Adipocyte (in vitro differentiated cells): ENCODE data around the gene UTS2R.
"Not testable (repeated sequence)": the region's sequence is repeated elsewhere in the genome, so short reads cannot be mapped to it uniquely, and the experiment has no call there.

Experiments
- DNase-seq: peaks from one replicate; pipeline ENCODE4 v3.0.0-alpha.2; 2015; ENCODE audit warnings: low read depth
- H3K27me3 ChIP-seq: replicated peaks from 2 replicates; pipeline ENCODE4 v1.7.0; 2013; ENCODE audit warnings: mild to moderate bottlenecking, low read length, moderate library complexity; ENCODE audit not compliant: control insufficient read depth, insufficient read depth
- H3K36me3 ChIP-seq: 2 replicates; pipeline ENCODE4 v1.7.0; 2013; ENCODE audit warnings: low read length, mild to moderate bottlenecking, moderate library complexity; ENCODE audit not compliant: control insufficient read depth, insufficient read depth, severe bottlenecking
- H3K4me1 ChIP-seq: 2 replicates; pipeline ENCODE4 v1.7.0; 2013; ENCODE audit warnings: mild to moderate bottlenecking, low read length, moderate library complexity; ENCODE audit not compliant: control insufficient read depth, insufficient read depth
- H3K4me3 ChIP-seq: 2 replicates; pipeline ENCODE4 v1.7.0; 2013; ENCODE audit warnings: mild to moderate bottlenecking, low read length, moderate library complexity
- H3K9ac ChIP-seq: 2 replicates; pipeline ENCODE4 v1.7.0; 2013; ENCODE audit warnings: mild to moderate bottlenecking, low read length, moderate library complexity
- H3K9me3 ChIP-seq: 2 replicates; pipeline ENCODE4 v1.7.0; 2013; ENCODE audit warnings: mild to moderate bottlenecking, low read length, moderate library complexity; ENCODE audit not compliant: control insufficient read depth

The UTS2R gene

GRCh38 chr17:82350182-82351030 is 21.2 kb upstream of the UTS2R start:
- Histone ChIP-seq H3K4me1 (peaks cover 11% of the 10 kb centered on the region), H3K9me3 (no peaks in the 10 kb centered on the region), H3K27me3 (peaks cover 2% of the 10 kb centered on the region), H3K36me3 (no peaks in the 10 kb centered on the region), H3K4me3 (no peak overlapping the region), H3K9ac (no peak overlapping the region)
- DNase-seq, result no peak

GRCh38 chr17:82351254-82351712 is 20.3 kb upstream of the UTS2R start:
- no peak for DNase-seq
- H3K4me1 ChIP-seq, result peaks cover 11% of the 10 kb centered on the region
- no peaks in the 10 kb centered on the region for H3K9me3 ChIP-seq
- H3K36me3 ChIP-seq, result no peaks in the 10 kb centered on the region
- H3K4me3 ChIP-seq, result no peak overlapping the region
- no peak overlapping the region for H3K9ac ChIP-seq
- peaks cover 9% of the 10 kb centered on the region for H3K27me3 ChIP-seq

- Histone ChIP-seq H3K4me3 (no peak overlapping the region), H3K36me3 (no peaks in the 10 kb centered on the region), H3K9me3 (no peaks in the 10 kb centered on the region), H3K27me3 (peaks cover 15% of the 10 kb centered on the region), H3K9ac (no peak overlapping the region), H3K4me1 (peaks cover 11% of the 10 kb centered on the region)
- peak; percentile 96 for DNase-seq
Measured at GRCh38 chr17:82351713-82352488, 19.7 kb upstream of the UTS2R start.

GRCh38 chr17:82353484-82353883 is 18.1 kb upstream of the UTS2R start:
- Histone ChIP-seq H3K27me3 (peaks cover 29% of the 10 kb centered on the region), H3K36me3 (no peaks in the 10 kb centered on the region), H3K9me3 (no peaks in the 10 kb centered on the region), H3K9ac (no peak overlapping the region), H3K4me1 (peaks cover 11% of the 10 kb centered on the region), H3K4me3 (no peak overlapping the region)
- no peak for DNase-seq

GRCh38 chr17:82354804-82355308 is 16.7 kb upstream of the UTS2R start:
- Histone ChIP-seq H3K36me3 (no peaks in the 10 kb centered on the region), H3K4me3 (no peak overlapping the region), H3K9me3 (no peaks in the 10 kb centered on the region), H3K4me1 (peaks cover under 1% of the 10 kb centered on the region), H3K9ac (no peak overlapping the region), H3K27me3 (peaks cover 42% of the 10 kb centered on the region)
- DNase-seq, result no peak

- Histone ChIP-seq H3K4me3 (no peak overlapping the region), H3K4me1 (no peaks in the 10 kb centered on the region), H3K27me3 (peaks cover 42% of the 10 kb centered on the region), H3K9ac (no peak overlapping the region), H3K9me3 (no peaks in the 10 kb centered on the region), H3K36me3 (no peaks in the 10 kb centered on the region)
- DNase-seq, result peak; percentile 45
Measured at GRCh38 chr17:82355770-82356427, 15.7 kb upstream of the UTS2R start.

- H3K9me3 ChIP-seq, result no peaks in the 10 kb centered on the region
- DNase-seq, result no peak
- H3K4me3 ChIP-seq, result no peak overlapping the region
- H3K9ac ChIP-seq, result no peak overlapping the region
- no peaks in the 10 kb centered on the region for H3K4me1 ChIP-seq
- H3K27me3 ChIP-seq, result peaks cover 39% of the 10 kb centered on the region
- H3K36me3 ChIP-seq, result no peaks in the 10 kb centered on the region
Measured at GRCh38 chr17:82356845-82357355, 14.7 kb upstream of the UTS2R start.

- no peak for DNase-seq
- no peaks in the 10 kb centered on the region for H3K9me3 ChIP-seq
- H3K9ac ChIP-seq, result no peak overlapping the region
- H3K36me3 ChIP-seq, result no peaks in the 10 kb centered on the region
- H3K4me1 ChIP-seq, result no peaks in the 10 kb centered on the region
- H3K4me3 ChIP-seq, result no peak overlapping the region
- peaks cover 39% of the 10 kb centered on the region for H3K27me3 ChIP-seq
Measured at GRCh38 chr17:82357394-82357793, 14.2 kb upstream of the UTS2R start.

GRCh38 chr17:82358465-82359350 is 12.9 kb upstream of the UTS2R start, which contains the start of gene TEX19:
TSS of gene TEX19 (plus strand) at chr17:82359247. CDS start at chr17:82362151, 2,904 bp downstream.
- no peaks in the 10 kb centered on the region for H3K36me3 ChIP-seq
- H3K27me3 ChIP-seq, result peaks cover 39% of the 10 kb centered on the region
- DNase-seq, result no peak
- H3K9me3 ChIP-seq, result no peaks in the 10 kb centered on the region
- no peaks in the 10 kb centered on the region for H3K4me1 ChIP-seq
- no peak within 1 kb of the TSS for H3K4me3 ChIP-seq
- H3K9ac ChIP-seq, result no peak within 1 kb of the TSS

- DNase-seq, H3K4me3 ChIP-seq, H3K9ac ChIP-seq, H3K9me3 ChIP-seq, H3K36me3 ChIP-seq, H3K4me1 ChIP-seq: not testable (repeated sequence)
- peaks cover 39% of the 10 kb centered on the region for H3K27me3 ChIP-seq
Measured at GRCh38 chr17:82359451-82360074, 12.0 kb upstream of the UTS2R start.
